ENCODE measurements around the gene ELMO2. TPM values are rescaled to one million over a fixed set of nuclear protein-coding genes. Genes with fewer than 3 reads are reported as not detected.

The ELMO2 gene
- total RNA-seq, 1 donor from 2014 or later: 91.1 TPM

GRCh38 chr20:46351357-46352058, 54.9 kb downstream of the ELMO2 start:
- no peaks in the 10 kb centered on the region for H3K27me3 Mint-ChIP-seq (ENCODE audit: insufficient read depth)
- intact Hi-C loops (cut with micrococcal nuclease): no loop called here
- peak overlapping the region; percentile 67 for H3K27ac Mint-ChIP-seq

GRCh38 chr20:46350986-46351267, 55.5 kb downstream of the ELMO2 start:
- H3K27me3 Mint-ChIP-seq (ENCODE audit: insufficient read depth): no peaks in the 10 kb centered on the region
- H3K4me3 Mint-ChIP-seq: no peak overlapping the region
- intact Hi-C loops (cut with micrococcal nuclease): loop anchor here (1.0 kb wide), 1 partner anchor 12 kb away; no protein-coding TSS in a partner anchor

More at GRCh38 chr20:46351357-46352058, 54.9 kb downstream of the ELMO2 start:
- peaks cover 14% of the 10 kb centered on the region for H3K36me3 Mint-ChIP-seq (ENCODE audit: low read depth)
- no peaks in the 10 kb centered on the region for H3K9me3 Mint-ChIP-seq
- no peak for DNase-seq (ENCODE audit: low spot score)
- H3K4me1 Mint-ChIP-seq (ENCODE audit: low read depth): peaks cover 9% of the 10 kb centered on the region
- H3K4me3 Mint-ChIP-seq: no peak overlapping the region

GRCh38 chr20:46350201-46350985, 56.0 kb downstream of the ELMO2 start:
- Mint-ChIP-seq H3K27ac (peak overlapping the region; percentile 55), H3K27me3 (ENCODE audit: insufficient read depth) (no peaks in the 10 kb centered on the region), H3K4me1 (ENCODE audit: low read depth) (peaks cover 9% of the 10 kb centered on the region), H3K4me3 (no peak overlapping the region), H3K9me3 (no peaks in the 10 kb centered on the region), H3K36me3 (ENCODE audit: low read depth) (peaks cover 14% of the 10 kb centered on the region)
- DNase-seq (ENCODE audit: low spot score): no peak
- intact Hi-C loops (cut with micrococcal nuclease): loop anchor here (1.0 kb wide), 1 partner anchor 13 kb away; no protein-coding TSS in a partner anchor

More at GRCh38 chr20:46350986-46351267, 55.5 kb downstream of the ELMO2 start:
- peak overlapping the region; percentile 55 for H3K27ac Mint-ChIP-seq
- DNase-seq (ENCODE audit: low spot score): no peak
- H3K36me3 Mint-ChIP-seq (ENCODE audit: low read depth): peaks cover 14% of the 10 kb centered on the region
- H3K4me1 Mint-ChIP-seq (ENCODE audit: low read depth): peaks cover 9% of the 10 kb centered on the region
- H3K9me3 Mint-ChIP-seq: no peaks in the 10 kb centered on the region

- intact Hi-C loops (cut with micrococcal nuclease): loop anchor here (1.0 to 5.0 kb wide), 4 partner anchors 14 to 337 kb away; no protein-coding TSS in a partner anchor
Observed at GRCh38 chr20:46349742-46350056, 56.7 kb downstream of the ELMO2 start.

GRCh38 chr20:46349035-46349741, 57.2 kb downstream of the ELMO2 start:
- Mint-ChIP-seq H3K27ac (no peak overlapping the region), H3K4me3 (no peak overlapping the region), H3K36me3 (ENCODE audit: low read depth) (peaks cover 12% of the 10 kb centered on the region), H3K27me3 (ENCODE audit: insufficient read depth) (no peaks in the 10 kb centered on the region), H3K4me1 (ENCODE audit: low read depth) (peaks cover 9% of the 10 kb centered on the region), H3K9me3 (no peaks in the 10 kb centered on the region)
- peak; percentile 22 for DNase-seq (ENCODE audit: low spot score)
- intact Hi-C loops (cut with micrococcal nuclease): loop anchor here (1.0 to 5.0 kb wide), 3 partner anchors 42 to 337 kb away; no protein-coding TSS in a partner anchor

More at GRCh38 chr20:46349742-46350056, 56.7 kb downstream of the ELMO2 start:
- Mint-ChIP-seq H3K27me3 (ENCODE audit: insufficient read depth) (no peaks in the 10 kb centered on the region), H3K4me1 (ENCODE audit: low read depth) (peaks cover 9% of the 10 kb centered on the region), H3K36me3 (ENCODE audit: low read depth) (peaks cover 14% of the 10 kb centered on the region), H3K27ac (no peak overlapping the region), H3K4me3 (no peak overlapping the region), H3K9me3 (no peaks in the 10 kb centered on the region)
- DNase-seq (ENCODE audit: low spot score): no peak

GRCh38 chr20:46347841-46348803, 58.3 kb downstream of the ELMO2 start:
- Mint-ChIP-seq H3K27me3 (ENCODE audit: insufficient read depth) (peaks cover 2% of the 10 kb centered on the region), H3K4me3 (no peak overlapping the region), H3K27ac (no peak overlapping the region), H3K9me3 (no peaks in the 10 kb centered on the region), H3K4me1 (ENCODE audit: low read depth) (peaks cover 9% of the 10 kb centered on the region), H3K36me3 (ENCODE audit: low read depth) (peaks cover 8% of the 10 kb centered on the region)
- DNase-seq (ENCODE audit: low spot score): no peak
- intact Hi-C loops (cut with micrococcal nuclease): loop anchor here (5.0 kb wide), 2 partner anchors 216 to 336 kb away; no protein-coding TSS in a partner anchor

- no peak for DNase-seq (ENCODE audit: low spot score)
- intact Hi-C loops (cut with micrococcal nuclease): loop anchor here (5.0 kb wide), 2 partner anchors 214 to 334 kb away; no protein-coding TSS in a partner anchor
- Mint-ChIP-seq H3K4me1 (ENCODE audit: low read depth) (peaks cover 9% of the 10 kb centered on the region), H3K4me3 (no peak overlapping the region), H3K27ac (no peak overlapping the region), H3K27me3 (ENCODE audit: insufficient read depth) (peaks cover 6% of the 10 kb centered on the region), H3K9me3 (no peaks in the 10 kb centered on the region), H3K36me3 (ENCODE audit: low read depth) (peaks cover 8% of the 10 kb centered on the region)
Observed at GRCh38 chr20:46346770-46347169, 59.6 kb downstream of the ELMO2 start.

- no peak for DNase-seq (ENCODE audit: low spot score)
- no peak overlapping the region for H3K27ac Mint-ChIP-seq
- intact Hi-C loops (cut with micrococcal nuclease): loop anchor here (5.0 kb wide), 2 partner anchors 212 to 332 kb away; no protein-coding TSS in a partner anchor
- peaks cover 2% of the 10 kb centered on the region for H3K36me3 Mint-ChIP-seq (ENCODE audit: low read depth)
- H3K27me3 Mint-ChIP-seq (ENCODE audit: insufficient read depth): peaks cover 10% of the 10 kb centered on the region
- no peaks in the 10 kb centered on the region for H3K4me1 Mint-ChIP-seq (ENCODE audit: low read depth)
- H3K4me3 Mint-ChIP-seq: no peak overlapping the region
- no peaks in the 10 kb centered on the region for H3K9me3 Mint-ChIP-seq
Observed at GRCh38 chr20:46344488-46345162, 61.8 kb downstream of the ELMO2 start.

GRCh38 chr20:46343975-46344357, 62.4 kb downstream of the ELMO2 start:
- Mint-ChIP-seq H3K27ac (no peak overlapping the region), H3K9me3 (no peaks in the 10 kb centered on the region), H3K4me1 (ENCODE audit: low read depth) (no peaks in the 10 kb centered on the region), H3K4me3 (no peak overlapping the region), H3K36me3 (ENCODE audit: low read depth) (peaks cover 2% of the 10 kb centered on the region), H3K27me3 (ENCODE audit: insufficient read depth) (peaks cover 11% of the 10 kb centered on the region)
- intact Hi-C loops (cut with micrococcal nuclease): no loop called here
- no peak for DNase-seq (ENCODE audit: low spot score)

- DNase-seq (ENCODE audit: low spot score): no peak
- peaks cover 12% of the 10 kb centered on the region for H3K27me3 Mint-ChIP-seq (ENCODE audit: insufficient read depth)
- H3K9me3 Mint-ChIP-seq: no peaks in the 10 kb centered on the region
- H3K4me1 Mint-ChIP-seq (ENCODE audit: low read depth): no peaks in the 10 kb centered on the region
- intact Hi-C loops (cut with micrococcal nuclease): no loop called here
- H3K4me3 Mint-ChIP-seq: no peak overlapping the region
- H3K36me3 Mint-ChIP-seq (ENCODE audit: low read depth): peaks cover 2% of the 10 kb centered on the region
- H3K27ac Mint-ChIP-seq: no peak overlapping the region
Observed at GRCh38 chr20:46343348-46343974, 63.0 kb downstream of the ELMO2 start.

Data from activated T-helper 1 cell treated with anti-CD3 and anti-CD28 coated beads, Interleukin-12 subunit alpha, Interleukin-12 subunit beta, Interleukin-2, Interleukin-4 antibody, amounts not matched to agents 30 ng/mL and 10 ng/mL and 1 ng/mL, durations not matched to agents 14 hours and 24 hours and 36 hours (primary cell).